ENCODE data around the gene GRP. TPM values are rescaled to one million over a fixed set of nuclear protein-coding genes. Genes with fewer than 3 reads are reported as not detected.

The GRP gene
- total and polyA plus RNA-seq, 2 donors: 0.48 TPM; not detected in 1

- Histone ChIP-seq H3K9me3 (ENCODE audit: control insufficient read depth in 2 of 2, insufficient read depth in 1 of 2, low read length in 1 of 2) (no peaks in the 10 kb centered on the region), H3K27me3 (ENCODE audit: control insufficient read depth in 2 of 2, insufficient read depth in 1 of 2, low read length in 1 of 2) (peaks cover 91 to 99% of the 10 kb centered on the region in 2 donors), H3K36me3 (ENCODE audit: control insufficient read depth in 2 of 2, insufficient read depth in 2 of 2, low read length in 1 of 2) (no peaks in the 10 kb centered on the region), H3K27ac (ENCODE audit: low read depth in 1 of 2, low read length in 1 of 2) (no peak overlapping the region), H3K4me1 (ENCODE audit: control insufficient read depth in 2 of 2, insufficient read depth in 2 of 2, low read length in 2 of 2) (peaks cover 0 to 2% of the 10 kb centered on the region in 2 donors), H3K4me3 (ENCODE audit: low read length in 2 of 2) (no peak overlapping the region)
- DNase-seq (ENCODE audit: low read depth in 6 of 9, low spot score in 9 of 9): no peak
- 10% methylated on average over 17 of the region's 17 CpGs for WGBS
Measured at GRCh38 chr18:59269563-59270119, 49.7 kb downstream of the GRP start.

- DNase-seq (ENCODE audit: low read depth in 6 of 9, low spot score in 9 of 9): no peak
- Histone ChIP-seq H3K9me3 (ENCODE audit: control insufficient read depth in 2 of 2, insufficient read depth in 1 of 2, low read length in 1 of 2) (no peaks in the 10 kb centered on the region), H3K4me1 (ENCODE audit: control insufficient read depth in 2 of 2, insufficient read depth in 2 of 2, low read length in 2 of 2) (peaks cover 0 to 2% of the 10 kb centered on the region in 2 donors), H3K36me3 (ENCODE audit: control insufficient read depth in 2 of 2, insufficient read depth in 2 of 2, low read length in 1 of 2) (no peaks in the 10 kb centered on the region), H3K27me3 (ENCODE audit: control insufficient read depth in 2 of 2, insufficient read depth in 1 of 2, low read length in 1 of 2) (peaks cover 89 to 99% of the 10 kb centered on the region in 2 donors), H3K4me3 (ENCODE audit: low read length in 2 of 2) (no peak overlapping the region), H3K27ac (ENCODE audit: low read depth in 1 of 2, low read length in 1 of 2) (no peak overlapping the region)
- 10% methylated on average over 4 of the region's 4 CpGs for WGBS
Measured at GRCh38 chr18:59270689-59271257, 50.8 kb downstream of the GRP start.

DNA sequence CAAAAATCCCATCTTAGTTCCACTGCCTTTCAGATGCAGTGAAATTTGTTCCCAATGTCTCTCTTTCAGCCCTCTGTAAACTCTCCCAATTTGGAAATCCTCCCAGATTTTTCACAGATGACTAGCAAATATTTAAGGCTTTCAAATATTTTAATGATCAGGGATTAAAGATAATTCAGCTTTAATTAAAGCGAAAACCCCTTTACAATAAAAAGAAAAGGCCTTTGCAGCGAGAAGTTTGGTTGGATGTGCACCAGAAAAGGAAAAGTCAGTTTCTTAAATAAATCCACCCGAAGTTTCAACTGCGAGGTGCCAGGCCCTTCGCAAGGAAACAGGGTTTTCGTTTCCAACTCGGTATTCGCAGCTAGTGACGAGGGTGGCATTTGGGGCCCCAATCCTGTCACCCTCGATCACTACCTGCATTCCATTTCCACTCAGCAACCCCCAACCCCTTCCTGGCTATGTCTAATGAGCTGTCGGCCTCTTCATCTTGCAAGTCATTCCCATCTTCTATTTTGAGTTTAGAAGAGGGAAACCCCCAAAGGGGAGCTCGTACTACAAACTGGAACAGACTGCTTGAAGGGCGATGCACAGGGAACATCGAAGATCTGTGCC is 51.8 kb downstream of the GRP start:
- H3K27ac ChIP-seq (ENCODE audit: low read depth in 1 of 2, low read length in 1 of 2): no peak overlapping the region
- H3K4me1 ChIP-seq (ENCODE audit: control insufficient read depth in 2 of 2, insufficient read depth in 2 of 2, low read length in 2 of 2): peaks cover 0 to 2% of the 10 kb centered on the region in 2 donors
- no peak for DNase-seq (ENCODE audit: low read depth in 6 of 9, low spot score in 9 of 9)
- H3K27me3 ChIP-seq (ENCODE audit: control insufficient read depth in 2 of 2, insufficient read depth in 1 of 2, low read length in 1 of 2): peaks cover 89 to 99% of the 10 kb centered on the region in 2 donors
- H3K4me3 ChIP-seq (ENCODE audit: low read length in 2 of 2): no peak overlapping the region
- WGBS: 10% methylated on average over 14 of the region's 14 CpGs
- H3K9me3 ChIP-seq (ENCODE audit: control insufficient read depth in 2 of 2, insufficient read depth in 1 of 2, low read length in 1 of 2): no peaks in the 10 kb centered on the region
- H3K36me3 ChIP-seq (ENCODE audit: control insufficient read depth in 2 of 2, insufficient read depth in 2 of 2, low read length in 1 of 2): no peaks in the 10 kb centered on the region

DNA sequence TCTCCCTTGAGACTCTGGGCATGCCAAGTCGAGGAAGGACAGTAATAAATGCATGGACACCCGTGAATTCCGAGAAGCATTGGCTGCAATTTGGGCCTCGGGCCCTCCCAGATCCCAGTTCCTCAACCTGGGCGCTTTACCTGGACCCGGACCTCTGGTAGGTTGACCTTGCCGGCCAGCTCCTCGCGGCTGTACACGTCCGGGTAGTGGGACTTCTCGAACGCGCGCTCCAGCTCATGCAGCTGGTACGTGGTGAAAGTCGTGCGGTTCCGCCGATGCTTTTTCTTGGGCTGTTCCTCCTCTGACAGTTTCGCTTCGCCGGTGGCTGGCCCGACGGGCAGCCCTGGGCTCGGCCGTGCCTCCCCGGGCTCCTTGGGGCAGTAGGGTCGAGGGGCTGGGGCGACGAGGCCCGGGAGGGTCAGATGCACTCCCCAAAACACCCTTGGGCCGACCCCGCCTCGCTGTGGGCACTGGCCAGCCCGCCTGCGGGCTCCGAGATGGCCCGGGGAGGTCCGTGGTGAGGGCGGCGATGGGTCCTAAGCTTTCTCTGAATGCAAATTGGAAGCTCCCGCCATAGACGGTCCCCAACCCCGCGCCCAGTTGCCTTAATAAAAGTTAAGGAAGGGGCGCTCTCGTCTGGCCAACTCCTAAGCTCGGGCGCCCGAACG is 52.4 kb downstream of the GRP start:
- Histone ChIP-seq H3K9me3 (ENCODE audit: control insufficient read depth in 2 of 2, insufficient read depth in 1 of 2, low read length in 1 of 2) (no peaks in the 10 kb centered on the region), H3K4me3 (ENCODE audit: low read length in 2 of 2) (peak overlapping the region in 1 of 2 donors; percentile 17), H3K36me3 (ENCODE audit: control insufficient read depth in 2 of 2, insufficient read depth in 2 of 2, low read length in 1 of 2) (no peaks in the 10 kb centered on the region), H3K27me3 (ENCODE audit: control insufficient read depth in 2 of 2, insufficient read depth in 1 of 2, low read length in 1 of 2) (peaks cover 84 to 99% of the 10 kb centered on the region in 2 donors), H3K27ac (ENCODE audit: low read depth in 1 of 2, low read length in 1 of 2) (no peak overlapping the region), H3K4me1 (ENCODE audit: control insufficient read depth in 2 of 2, insufficient read depth in 2 of 2, low read length in 2 of 2) (peaks cover 0 to 2% of the 10 kb centered on the region in 2 donors)
- DNase-seq (ENCODE audit: low read depth in 6 of 9, low spot score in 9 of 9): no peak
- 4% methylated on average over 52 of the region's 52 CpGs for WGBS

GRCh38 chr18:59272891-59273758 is 53.2 kb downstream of the GRP start, which contains the start of gene RAX:
TSS of gene RAX (minus strand) at chr18:59273454. CDS start at chr18:59273206, 248 bp downstream.
- Histone ChIP-seq H3K36me3 (ENCODE audit: control insufficient read depth in 2 of 2, insufficient read depth in 2 of 2, low read length in 1 of 2) (no peaks in the 10 kb centered on the region), H3K27ac (ENCODE audit: low read depth in 1 of 2, low read length in 1 of 2) (no peak within 1 kb of the TSS), H3K9me3 (ENCODE audit: control insufficient read depth in 2 of 2, insufficient read depth in 1 of 2, low read length in 1 of 2) (no peaks in the 10 kb centered on the region), H3K27me3 (ENCODE audit: control insufficient read depth in 2 of 2, insufficient read depth in 1 of 2, low read length in 1 of 2) (peaks cover 76 to 94% of the 10 kb centered on the region in 2 donors), H3K4me3 (ENCODE audit: low read length in 2 of 2) (peak within 1 kb of the TSS in 1 of 2 donors; percentile 17), H3K4me1 (ENCODE audit: control insufficient read depth in 2 of 2, insufficient read depth in 2 of 2, low read length in 2 of 2) (peaks cover 0 to 2% of the 10 kb centered on the region in 2 donors)
- 5% methylated on average over 88 of the region's 88 CpGs for WGBS
- no peak for DNase-seq (ENCODE audit: low read depth in 6 of 9, low spot score in 9 of 9)

- WGBS: 7% methylated on average over 48 of the region's 48 CpGs
- no peaks in the 10 kb centered on the region for H3K36me3 ChIP-seq (ENCODE audit: control insufficient read depth in 2 of 2, insufficient read depth in 2 of 2, low read length in 1 of 2)
- H3K27me3 ChIP-seq (ENCODE audit: control insufficient read depth in 2 of 2, insufficient read depth in 1 of 2, low read length in 1 of 2): peaks cover 68 to 92% of the 10 kb centered on the region in 2 donors
- H3K4me3 ChIP-seq (ENCODE audit: low read length in 2 of 2): no peak overlapping the region
- H3K4me1 ChIP-seq (ENCODE audit: control insufficient read depth in 2 of 2, insufficient read depth in 2 of 2, low read length in 2 of 2): peaks cover 0 to 2% of the 10 kb centered on the region in 2 donors
- H3K27ac ChIP-seq (ENCODE audit: low read depth in 1 of 2, low read length in 1 of 2): no peak overlapping the region
- no peak for DNase-seq (ENCODE audit: low read depth in 6 of 9, low spot score in 9 of 9)
- no peaks in the 10 kb centered on the region for H3K9me3 ChIP-seq (ENCODE audit: control insufficient read depth in 2 of 2, insufficient read depth in 1 of 2, low read length in 1 of 2)
Measured at GRCh38 chr18:59273759-59274532, 54.0 kb downstream of the GRP start.

DNA sequence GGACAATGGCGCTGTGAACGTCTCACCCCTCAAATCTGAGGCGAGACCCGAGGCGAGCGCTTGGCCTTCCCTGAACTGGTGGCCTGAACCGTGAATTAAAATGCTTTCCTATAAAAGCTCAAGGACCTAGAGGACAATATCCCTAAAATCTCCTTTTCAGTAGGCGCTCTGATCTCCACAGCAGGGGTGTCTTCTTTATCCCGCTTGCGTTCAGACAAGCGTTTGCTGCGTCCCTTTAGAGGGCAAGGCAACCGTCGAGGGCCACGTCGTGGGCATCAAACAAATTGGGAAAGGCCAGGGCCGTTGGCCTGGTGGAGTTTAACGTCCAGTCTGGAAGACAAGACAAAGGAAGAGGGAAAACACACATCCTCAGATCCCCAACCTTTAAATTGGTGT is 54.6 kb downstream of the GRP start:
- WGBS: 13% methylated on average over 18 of the region's 18 CpGs

DNA sequence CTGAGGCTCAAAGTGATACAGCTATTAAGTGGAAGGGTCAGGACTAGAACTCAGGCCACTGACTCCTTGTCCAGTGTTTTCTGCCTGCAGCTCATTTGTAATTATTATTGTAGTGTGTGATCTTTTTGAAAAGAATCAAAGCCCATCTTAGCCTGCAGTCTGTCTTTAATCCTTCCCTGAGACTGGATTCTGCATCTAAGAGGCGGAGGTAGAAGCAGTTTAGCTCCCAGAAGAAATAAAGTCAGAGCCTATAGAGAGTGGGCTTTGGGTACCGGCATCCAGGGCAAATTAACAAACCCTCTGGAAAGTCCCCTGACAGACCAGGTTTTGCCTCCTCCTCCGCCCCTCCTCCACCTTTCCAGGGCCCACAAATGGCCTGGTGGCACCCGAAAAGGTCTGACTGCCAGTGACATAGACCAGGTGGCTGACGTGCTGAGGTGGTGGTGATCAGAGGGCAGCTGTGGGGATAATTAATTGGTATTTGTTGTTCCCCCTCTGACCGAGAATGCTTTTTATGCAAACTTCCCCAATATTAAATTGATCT is 55.5 kb downstream of the GRP start:
- no peak overlapping the region for H3K27ac ChIP-seq (ENCODE audit: low read depth in 1 of 2, low read length in 1 of 2)
- no peaks in the 10 kb centered on the region for H3K9me3 ChIP-seq (ENCODE audit: control insufficient read depth in 2 of 2, insufficient read depth in 1 of 2, low read length in 1 of 2)
- peaks cover 58 to 90% of the 10 kb centered on the region in 2 donors for H3K27me3 ChIP-seq (ENCODE audit: control insufficient read depth in 2 of 2, insufficient read depth in 1 of 2, low read length in 1 of 2)
- H3K4me3 ChIP-seq (ENCODE audit: low read length in 2 of 2): no peak overlapping the region
- DNase-seq (ENCODE audit: low read depth in 6 of 9, low spot score in 9 of 9): no peak
- WGBS: 24% methylated on average over 6 of the region's 6 CpGs
- no peaks in the 10 kb centered on the region for H3K36me3 ChIP-seq (ENCODE audit: control insufficient read depth in 2 of 2, insufficient read depth in 2 of 2, low read length in 1 of 2)
- peaks cover 0 to 2% of the 10 kb centered on the region in 2 donors for H3K4me1 ChIP-seq (ENCODE audit: control insufficient read depth in 2 of 2, insufficient read depth in 2 of 2, low read length in 2 of 2)

More for the DNA sequence above, 54.6 kb downstream of the GRP start:
- Histone ChIP-seq H3K36me3 (ENCODE audit: control insufficient read depth in 2 of 2, insufficient read depth in 2 of 2, low read length in 1 of 2) (no peaks in the 10 kb centered on the region), H3K4me3 (ENCODE audit: low read length in 2 of 2) (no peak overlapping the region), H3K27me3 (ENCODE audit: control insufficient read depth in 2 of 2, insufficient read depth in 1 of 2, low read length in 1 of 2) (peaks cover 62 to 90% of the 10 kb centered on the region in 2 donors), H3K27ac (ENCODE audit: low read depth in 1 of 2, low read length in 1 of 2) (no peak overlapping the region), H3K9me3 (ENCODE audit: control insufficient read depth in 2 of 2, insufficient read depth in 1 of 2, low read length in 1 of 2) (no peaks in the 10 kb centered on the region), H3K4me1 (ENCODE audit: control insufficient read depth in 2 of 2, insufficient read depth in 2 of 2, low read length in 2 of 2) (peaks cover 0 to 2% of the 10 kb centered on the region in 2 donors)
- no peak for DNase-seq (ENCODE audit: low read depth in 6 of 9, low spot score in 9 of 9)
